Fibroblast of the aortic adventitia (primary cell): ENCODE measurements around the gene PRSS12. TPM values are rescaled to one million over a fixed set of nuclear protein-coding genes. Genes with fewer than 3 reads are reported as not detected.

Experiments used
- DNase-seq: peaks from one replicate; pipeline ENCODE4 v3.0.0-alpha.2; 2010; ENCODE audit warnings: low read depth
- H3K4me3 ChIP-seq: 2 replicates; pipeline ENCODE4 v1.5.1; 2011; ENCODE audit warnings: low read depth, mild to moderate bottlenecking, control low read depth, low read length, moderate library complexity
- CTCF ChIP-seq: IDR thresholded peaks from 2 replicates; pipeline ENCODE4 v1.5.1; 2011; ENCODE audit warnings: mild to moderate bottlenecking, low read length, control low read depth, inconsistent platforms; ENCODE audit not compliant: insufficient read depth
- total RNA-seq: library from RNA; depleted of rRNA; stranded (reverse); fragments of >200 nt; gene quantifications from 2 replicates; pipeline ENCODE4 v1.2.3, GENCODE V29; 2012; ENCODE audit warnings: low replicate concordance

Gene PRSS12
- total RNA-seq, 1 donor = 27.1 TPM

- no peak overlapping the region for H3K4me3 ChIP-seq
- no peak for TF ChIP-seq CTCF
- DNase-seq = no peak
These were observed 3.9 kb downstream of the PRSS12 start for GRCh38 chr4:118348886-118349285.

GRCh38 chr4:118346495-118346894, 6.3 kb downstream of the PRSS12 start:
- TF ChIP-seq CTCF = no peak
- no peak overlapping the region for H3K4me3 ChIP-seq
- no peak for DNase-seq

- no peak overlapping the region for H3K4me3 ChIP-seq
- DNase-seq = peak; percentile 22
- TF ChIP-seq CTCF = no peak
These were observed 7.0 kb downstream of the PRSS12 start for GRCh38 chr4:118345813-118346212.

- H3K4me3 ChIP-seq = no peak overlapping the region
- DNase-seq = no peak
- TF ChIP-seq CTCF = no peak
These were observed 8.0 kb downstream of the PRSS12 start for GRCh38 chr4:118344801-118345200.

GRCh38 chr4:118343501-118343900, 9.3 kb downstream of the PRSS12 start:
- no peak for DNase-seq
- no peak overlapping the region for H3K4me3 ChIP-seq
- TF ChIP-seq CTCF = no peak

GRCh38 chr4:118340109-118340508, 12.7 kb downstream of the PRSS12 start:
- H3K4me3 ChIP-seq = no peak overlapping the region
- peak; percentile 20 for DNase-seq
- no peak for TF ChIP-seq CTCF

- H3K4me3 ChIP-seq = no peak overlapping the region
- DNase-seq = peak; percentile 81
- TF ChIP-seq CTCF = no peak
These were observed 13.6 kb downstream of the PRSS12 start for GRCh38 chr4:118338981-118339765.
